NCI-H226 (cell line): ENCODE results near the gene SAMD4A.
A peak's percentile ranks its signal among the peaks of the same experiment; 100 is the strongest.
"Not testable (repeated sequence)": the region's sequence is repeated elsewhere in the genome, so short reads cannot be mapped to it uniquely, and the experiment has no call there.

ENCODE experiments used
- DNase-seq: peaks from one replicate; pipeline ENCODE4 v3.0.0-alpha.2; 2015

The SAMD4A gene

GRCh38 chr14:54785778-54786770 lies 219.1 kb downstream of the SAMD4A start:
- no peak for DNase-seq

GRCh38 chr14:54786838-54787237 lies 219.9 kb downstream of the SAMD4A start:
- no peak for DNase-seq

GRCh38 chr14:54787261-54787660 lies 220.3 kb downstream of the SAMD4A start:
- no peak for DNase-seq

GRCh38 chr14:54788701-54789100 lies 221.8 kb downstream of the SAMD4A start:
- no peak for DNase-seq

GRCh38 chr14:54789166-54789565 lies 222.2 kb downstream of the SAMD4A start:
- no peak for DNase-seq

GRCh38 chr14:54789781-54790480 lies 223.0 kb downstream of the SAMD4A start:
- DNase-seq = no peak

GRCh38 chr14:54791001-54791400 lies 224.1 kb downstream of the SAMD4A start:
- DNase-seq = no peak

GRCh38 chr14:54792288-54792687 lies 225.4 kb downstream of the SAMD4A start:
- DNase-seq = no peak

GRCh38 chr14:54794159-54794558 lies 227.2 kb downstream of the SAMD4A start:
- no peak for DNase-seq

GRCh38 chr14:54794796-54795195 lies 227.9 kb downstream of the SAMD4A start:
- DNase-seq = no peak

GRCh38 chr14:54796961-54797360 lies 230.0 kb downstream of the SAMD4A start:
- peak; percentile 67 for DNase-seq

- DNase-seq = no peak
Observed at GRCh38 chr14:54797556-54797955, 230.6 kb downstream of the SAMD4A start.

GRCh38 chr14:54797986-54798385 lies 231.1 kb downstream of the SAMD4A start:
- no peak for DNase-seq

GRCh38 chr14:54798465-54799124 lies 231.7 kb downstream of the SAMD4A start:
- DNase-seq = no peak

GRCh38 chr14:54801482-54801881 lies 234.6 kb downstream of the SAMD4A start:
- DNase-seq = not testable (repeated sequence)

GRCh38 chr14:54803396-54803795 lies 236.5 kb downstream of the SAMD4A start:
- DNase-seq = no peak

- DNase-seq = no peak
Observed at GRCh38 chr14:54803926-54804537, 237.1 kb downstream of the SAMD4A start.

GRCh38 chr14:54804538-54805041 lies 237.7 kb downstream of the SAMD4A start:
- DNase-seq = no peak

GRCh38 chr14:54805070-54805444 lies 238.1 kb downstream of the SAMD4A start:
- DNase-seq = no peak

GRCh38 chr14:54805445-54806322 lies 238.8 kb downstream of the SAMD4A start:
- DNase-seq = peak; percentile 56

GRCh38 chr14:54806616-54807015 lies 239.7 kb downstream of the SAMD4A start:
- no peak for DNase-seq

GRCh38 chr14:54807428-54807827 lies 240.5 kb downstream of the SAMD4A start:
- DNase-seq = no peak
